Activated CD8-positive, alpha-beta T cell treated with anti-CD3 and anti-CD28 coated beads, Interleukin-2, amount 10 ng/mL, durations not matched to agents 7 days and 5 days (primary cell): ENCODE results near the gene SLC39A11. TPM values are rescaled to one million over a fixed set of nuclear protein-coding genes. Genes with fewer than 3 reads are reported as not detected.

ENCODE experiments used
- ATAC-seq: fragments of 150-1000 bp; cut with Tn5 transposase; one replicate; pipeline ENCODE4 v1.10.0; 2021; ENCODE audit warnings: moderate library complexity
- CTCF ChIA-PET: fragments of 350-600 bp; sonication (Branson Sonifier 250); formaldehyde crosslinking; loops from one replicate; lab custom pipeline; 2021; ENCODE audit warnings: antibody characterized with exemption; lab: Charles Lee
- POLR2A ChIA-PET: fragments of 350-600 bp; sonication (Branson Sonifier 250); formaldehyde crosslinking; loops from one replicate; lab custom pipeline; 2021; ENCODE audit warnings: antibody characterized with exemption; lab: Charles Lee
- DNase-seq: peaks from one replicate; pipeline ENCODE4 v3.0.0-alpha.2; 2020
- H3K27ac Mint-ChIP-seq: one replicate; pipeline ENCODE4 v1.8.0; 2021; ENCODE audit warnings: mild to moderate bottlenecking, mixed read lengths
- H3K27me3 Mint-ChIP-seq: one replicate; pipeline ENCODE4 v1.8.0; 2021; ENCODE audit warnings: low read depth, mixed read lengths
- H3K36me3 Mint-ChIP-seq: one replicate; pipeline ENCODE4 v1.8.0; 2021; ENCODE audit warnings: low read depth, mixed read lengths
- H3K4me1 Mint-ChIP-seq: one replicate; pipeline ENCODE4 v1.8.0; 2021; ENCODE audit warnings: low read depth, mixed read lengths
- H3K4me3 Mint-ChIP-seq: one replicate; pipeline ENCODE4 v1.8.0; 2021; ENCODE audit warnings: mild to moderate bottlenecking, mixed read lengths
- H3K9me3 Mint-ChIP-seq: one replicate; pipeline ENCODE4 v1.8.0; 2022; ENCODE audit warnings: mixed read lengths; ENCODE audit not compliant: insufficient read depth
- total RNA-seq, 2 experiments: library from RNA; stranded (reverse); gene quantifications; one replicate each; pipeline ENCODE4 v1.2.3, GENCODE V29; 2021

SLC39A11 gene
- total RNA-seq, 2 experiments from 2014 or later: 20.2 to 20.5 TPM

- DNase-seq (no peak), ATAC-seq (no peak)
- Mint-ChIP-seq H3K36me3 (no peaks in the 10 kb centered on the region), H3K27ac (no peak overlapping the region), H3K9me3 (no peaks in the 10 kb centered on the region), H3K27me3 (no peaks in the 10 kb centered on the region), H3K4me3 (no peak overlapping the region), H3K4me1 (no peaks in the 10 kb centered on the region)
- ChIA-PET POLR2A (no interaction called here), CTCF (interaction anchor here (2.3 kb wide), 1 partner anchor 17 kb away, joined by 7 read pairs; no protein-coding TSS in a partner anchor)
Measured at GRCh38 chr17:72968798-72969197, 123.7 kb downstream of the SLC39A11 start.

DNA sequence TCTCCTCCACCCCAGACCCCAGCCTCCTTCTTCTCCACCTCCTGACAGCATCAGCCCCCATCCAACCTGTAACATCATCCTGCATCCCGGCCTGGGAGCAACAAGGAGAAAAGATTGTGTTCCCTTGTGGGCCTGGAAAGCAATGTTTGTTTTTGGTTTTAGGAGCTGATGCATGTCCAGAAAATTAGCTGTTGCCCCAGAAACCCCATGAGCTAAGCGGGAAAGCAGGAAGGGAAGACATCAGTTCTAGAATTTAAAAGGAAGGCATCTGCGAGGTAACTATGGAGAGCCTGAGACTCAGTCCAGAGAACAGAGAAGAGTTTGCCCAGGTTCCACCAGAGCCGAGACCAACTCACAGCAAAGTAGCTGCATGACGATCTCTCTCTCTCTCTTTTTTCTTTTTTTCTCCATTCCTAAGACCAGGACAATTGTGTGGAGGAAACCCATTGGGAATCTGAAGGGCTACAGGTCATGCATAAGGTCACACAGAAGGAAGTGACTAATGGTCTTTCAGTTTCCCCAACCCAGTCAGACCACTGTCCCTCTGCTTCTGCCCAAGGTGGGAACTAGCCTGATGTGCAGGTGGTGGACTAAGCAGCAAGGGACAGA is 124.4 kb downstream of the SLC39A11 start:
- DNase-seq (no peak), ATAC-seq (no peak)
- CTCF ChIA-PET: no interaction called here
- H3K36me3 Mint-ChIP-seq: no peaks in the 10 kb centered on the region
- no peaks in the 10 kb centered on the region for H3K4me1 Mint-ChIP-seq
- POLR2A ChIA-PET: no interaction called here
- no peak overlapping the region for H3K4me3 Mint-ChIP-seq
- no peaks in the 10 kb centered on the region for H3K27me3 Mint-ChIP-seq
- no peak overlapping the region for H3K27ac Mint-ChIP-seq
- no peaks in the 10 kb centered on the region for H3K9me3 Mint-ChIP-seq

- POLR2A ChIA-PET: no interaction called here
- no peaks in the 10 kb centered on the region for H3K27me3 Mint-ChIP-seq
- H3K4me1 Mint-ChIP-seq: no peaks in the 10 kb centered on the region
- no peak for ATAC-seq
- H3K4me3 Mint-ChIP-seq: no peak overlapping the region
- no peak overlapping the region for H3K27ac Mint-ChIP-seq
- H3K9me3 Mint-ChIP-seq: no peaks in the 10 kb centered on the region
- H3K36me3 Mint-ChIP-seq: no peaks in the 10 kb centered on the region
- DNase-seq: no peak
- CTCF ChIA-PET: no interaction called here
Measured at GRCh38 chr17:72967277-72967970, 125.1 kb downstream of the SLC39A11 start.

DNA sequence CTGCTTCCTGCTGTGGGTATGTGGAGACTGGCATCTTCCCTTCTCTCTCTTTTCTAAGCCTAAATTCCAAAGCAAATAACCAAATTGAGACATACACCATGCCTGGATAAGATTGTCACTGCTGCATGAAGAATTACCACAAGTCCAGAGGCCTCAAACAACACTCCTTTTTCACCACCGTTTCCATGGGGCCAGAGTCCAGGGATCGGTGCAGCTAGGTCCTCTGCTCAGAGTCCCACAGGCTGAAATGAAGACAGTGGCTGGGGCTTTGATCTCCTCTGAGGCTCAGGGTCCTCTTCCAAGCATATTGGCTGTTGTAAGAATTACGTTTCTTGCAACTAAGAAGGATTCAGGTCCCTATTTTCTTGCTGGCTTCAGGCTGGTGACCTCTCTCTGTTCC is 130.4 kb downstream of the SLC39A11 start:
- H3K4me1 Mint-ChIP-seq: no peaks in the 10 kb centered on the region
- H3K36me3 Mint-ChIP-seq: no peaks in the 10 kb centered on the region
- H3K9me3 Mint-ChIP-seq: no peaks in the 10 kb centered on the region
- H3K4me3 Mint-ChIP-seq: no peak overlapping the region
- H3K27me3 Mint-ChIP-seq: no peaks in the 10 kb centered on the region
- ChIA-PET POLR2A (no interaction called here), CTCF (no interaction called here)
- DNase-seq: no peak
- no peak for ATAC-seq
- no peak overlapping the region for H3K27ac Mint-ChIP-seq

GRCh38 chr17:72955391-72956140 is 136.9 kb downstream of the SLC39A11 start:
- Mint-ChIP-seq H3K9me3 (no peaks in the 10 kb centered on the region), H3K27me3 (no peaks in the 10 kb centered on the region), H3K4me1 (no peaks in the 10 kb centered on the region), H3K4me3 (no peak overlapping the region), H3K36me3 (no peaks in the 10 kb centered on the region), H3K27ac (no peak overlapping the region)
- ChIA-PET POLR2A (no interaction called here), CTCF (interaction anchor here (1.4 to 1.9 kb wide), 2 partner anchors 31 to 230 kb away, joined by 3 to 7 read pairs; no protein-coding TSS in a partner anchor)
- ATAC-seq: no peak
- no peak for DNase-seq

DNA sequence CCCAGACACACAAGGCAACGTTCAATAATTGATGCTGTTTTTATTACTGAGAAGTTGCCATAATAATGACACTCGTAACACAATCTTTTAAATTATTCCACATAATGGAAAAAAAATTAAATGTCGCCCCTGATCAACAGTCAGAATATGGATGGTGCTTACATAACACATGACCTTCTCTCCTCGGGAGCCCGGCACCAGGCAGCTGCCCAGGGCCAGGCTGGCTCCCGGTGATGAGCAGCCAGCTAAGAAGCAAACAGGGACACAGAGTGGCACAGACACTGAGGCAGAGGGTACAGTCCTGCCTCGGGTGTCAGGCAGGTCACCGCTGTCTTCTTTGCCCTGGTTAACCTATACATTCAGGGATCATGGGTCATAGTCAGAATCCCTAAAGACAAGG is 137.9 kb downstream of the SLC39A11 start:
- DNase-seq (no peak), ATAC-seq (no peak)
- no peak overlapping the region for H3K27ac Mint-ChIP-seq
- H3K36me3 Mint-ChIP-seq: no peaks in the 10 kb centered on the region
- no peaks in the 10 kb centered on the region for H3K27me3 Mint-ChIP-seq
- POLR2A ChIA-PET: no interaction called here
- H3K4me3 Mint-ChIP-seq: no peak overlapping the region
- CTCF ChIA-PET: interaction anchor here (1.9 kb wide), 1 partner anchor 32 kb away, joined by 7 read pairs; no protein-coding TSS in a partner anchor
- no peaks in the 10 kb centered on the region for H3K9me3 Mint-ChIP-seq
- H3K4me1 Mint-ChIP-seq: no peaks in the 10 kb centered on the region

DNA sequence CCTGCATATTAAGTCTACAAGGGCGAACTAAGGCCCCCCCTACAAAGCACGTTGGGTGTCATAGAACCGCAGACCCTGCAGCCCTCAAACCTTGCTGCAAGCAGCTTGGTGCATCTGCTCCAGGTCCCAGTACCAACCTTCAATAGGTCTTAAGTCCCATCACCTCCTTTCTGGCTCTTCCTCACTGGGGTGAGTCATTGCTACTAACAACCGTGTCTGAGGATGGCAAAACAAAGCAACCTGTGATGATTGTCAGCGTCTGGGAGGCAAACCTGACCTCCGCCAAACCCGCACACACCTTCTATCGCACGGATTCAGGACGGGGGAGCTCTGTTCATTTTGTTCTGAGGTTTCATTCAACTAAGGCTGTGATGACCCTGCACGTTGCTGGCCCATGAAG is 138.9 kb downstream of the SLC39A11 start:
- DNase-seq (no peak), ATAC-seq (no peak)
- Mint-ChIP-seq H3K36me3 (no peaks in the 10 kb centered on the region), H3K4me3 (no peak overlapping the region), H3K4me1 (no peaks in the 10 kb centered on the region), H3K9me3 (no peaks in the 10 kb centered on the region), H3K27ac (no peak overlapping the region), H3K27me3 (no peaks in the 10 kb centered on the region)
- CTCF ChIA-PET: no interaction called here
- POLR2A ChIA-PET: no interaction called here

GRCh38 chr17:72952641-72953315 is 139.7 kb downstream of the SLC39A11 start:
- DNase-seq: no peak
- Mint-ChIP-seq H3K27ac (no peak overlapping the region), H3K36me3 (no peaks in the 10 kb centered on the region), H3K9me3 (no peaks in the 10 kb centered on the region), H3K4me1 (no peaks in the 10 kb centered on the region), H3K4me3 (no peak overlapping the region), H3K27me3 (no peaks in the 10 kb centered on the region)
- ATAC-seq: no peak
- POLR2A ChIA-PET: no interaction called here
- CTCF ChIA-PET: no interaction called here

DNA sequence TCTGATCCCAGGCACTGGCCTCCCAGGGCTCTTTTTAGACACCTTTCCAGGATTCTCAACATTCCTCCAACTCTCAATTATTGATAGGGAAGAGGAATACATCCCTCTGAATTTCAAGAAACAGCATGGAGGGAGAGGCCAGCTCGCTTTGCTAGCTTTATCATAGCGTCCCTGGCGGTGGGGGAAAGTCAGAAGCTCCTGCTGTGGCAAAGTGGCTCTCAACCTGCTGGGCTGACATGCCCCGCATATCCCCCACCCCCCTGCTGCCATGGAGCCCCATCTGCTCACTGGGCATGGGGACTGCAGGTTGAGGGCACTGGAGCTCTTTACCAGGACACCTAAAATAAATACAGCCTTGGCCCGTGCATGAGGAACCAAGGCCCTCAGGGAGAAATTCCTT is 140.3 kb downstream of the SLC39A11 start:
- Mint-ChIP-seq H3K27me3 (no peaks in the 10 kb centered on the region), H3K4me3 (no peak overlapping the region), H3K4me1 (no peaks in the 10 kb centered on the region), H3K9me3 (no peaks in the 10 kb centered on the region), H3K36me3 (no peaks in the 10 kb centered on the region), H3K27ac (no peak overlapping the region)
- DNase-seq (no peak), ATAC-seq (no peak)
- POLR2A ChIA-PET: no interaction called here
- CTCF ChIA-PET: no interaction called here

- Mint-ChIP-seq H3K36me3 (no peaks in the 10 kb centered on the region), H3K4me1 (no peaks in the 10 kb centered on the region), H3K27ac (no peak overlapping the region), H3K4me3 (no peak overlapping the region), H3K27me3 (no peaks in the 10 kb centered on the region), H3K9me3 (no peaks in the 10 kb centered on the region)
- ChIA-PET POLR2A (interaction anchor here (0.6 kb wide), 1 partner anchor 351 kb away, joined by 4 read pairs; no protein-coding TSS in a partner anchor), CTCF (interaction anchor here (1.5 kb wide), 1 partner anchor 36 kb away, joined by 4 read pairs; no protein-coding TSS in a partner anchor)
- ATAC-seq: no peak
- DNase-seq: no peak
Measured at GRCh38 chr17:72950242-72950931, 142.1 kb downstream of the SLC39A11 start.

- Mint-ChIP-seq H3K4me1 (no peaks in the 10 kb centered on the region), H3K36me3 (no peaks in the 10 kb centered on the region), H3K4me3 (no peak overlapping the region), H3K27ac (no peak overlapping the region), H3K9me3 (no peaks in the 10 kb centered on the region), H3K27me3 (no peaks in the 10 kb centered on the region)
- ChIA-PET POLR2A (no interaction called here), CTCF (no interaction called here)
- DNase-seq: no peak
- no peak for ATAC-seq
Measured at GRCh38 chr17:72948115-72948514, 144.4 kb downstream of the SLC39A11 start.
